ENCODE results near the gene SRSF10. TPM values are rescaled to one million over a fixed set of nuclear protein-coding genes. Genes with fewer than 3 reads are reported as not detected.
A peak's percentile ranks its signal among the peaks of the same experiment; 100 is the strongest.
"Not testable (repeated sequence)": the region's sequence is repeated elsewhere in the genome, so short reads cannot be mapped to it uniquely, and the experiment has no call there.

SRSF10 gene
- total RNA-seq, 1 experiment from 2014 or later, result 96.2 TPM

GRCh38 chr1:23989263-23989662, 9.1 kb upstream of the SRSF10 start:
- CTCF ChIA-PET, result no interaction called here
- TF ChIP-seq EZH2 (IDR thresholded peaks at IDR 0.05; ENCODE audit: low read depth) (no peak), CTCF (conservative IDR thresholded peaks at IDR 0.05) (no peak)
- Histone ChIP-seq H3K36me3 (ENCODE audit: low read depth) (no peaks in the 10 kb centered on the region), H3K27ac (no peak overlapping the region), H4K20me1 (ENCODE audit: insufficient read depth) (no peaks in the 10 kb centered on the region), H3K4me2 (no peak overlapping the region), H3K9me3 (ENCODE audit: insufficient read depth, low read depth) (no peaks in the 10 kb centered on the region), H3K27me3 (ENCODE audit: insufficient read depth, low read depth) (no peaks in the 10 kb centered on the region), H3K9me2 (ENCODE audit: insufficient read depth) (no peaks in the 10 kb centered on the region), H2AFZ (no peak overlapping the region), H3K79me2 (ENCODE audit: low read depth) (no peaks in the 10 kb centered on the region), H3F3A (ENCODE audit: insufficient read depth, low read depth) (no peaks in the 10 kb centered on the region), H3K4me1 (replicated peaks; ENCODE audit: insufficient read depth) (peaks cover 3% of the 10 kb centered on the region), H3K4me3 (no peak overlapping the region)
- POLR2A ChIA-PET (ENCODE audit: unreplicated experiment), result no interaction called here
- no peak for DNase-seq
- intact Hi-C loops (cut with micrococcal nuclease; ENCODE audit: unreplicated experiment), result no loop called here
- BruUV-seq (replicated peaks), result no TSS peak

DNA sequence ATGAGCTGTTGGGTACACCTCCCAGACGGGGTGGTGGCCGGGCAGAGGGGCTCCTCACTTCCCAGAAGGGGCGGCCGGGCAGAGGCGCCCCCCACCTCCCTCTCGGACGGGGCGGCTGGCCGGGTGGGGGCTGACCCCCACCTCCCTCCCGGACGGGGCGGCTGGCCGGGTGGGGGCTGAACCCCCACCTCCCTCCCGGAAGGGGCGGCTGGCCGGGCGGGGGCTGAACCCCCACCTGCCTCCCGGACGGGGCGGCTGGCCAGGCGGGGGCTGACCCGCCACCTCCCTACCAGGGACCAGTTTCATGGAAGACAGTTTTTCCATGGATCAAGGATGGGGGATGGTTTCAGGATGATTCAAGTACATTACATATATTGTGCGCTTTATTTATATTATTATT, 6.9 kb upstream of the SRSF10 start:
- CTCF ChIA-PET; BruUV-seq (replicated peaks); POLR2A ChIA-PET (ENCODE audit: unreplicated experiment): not testable (repeated sequence)

DNA sequence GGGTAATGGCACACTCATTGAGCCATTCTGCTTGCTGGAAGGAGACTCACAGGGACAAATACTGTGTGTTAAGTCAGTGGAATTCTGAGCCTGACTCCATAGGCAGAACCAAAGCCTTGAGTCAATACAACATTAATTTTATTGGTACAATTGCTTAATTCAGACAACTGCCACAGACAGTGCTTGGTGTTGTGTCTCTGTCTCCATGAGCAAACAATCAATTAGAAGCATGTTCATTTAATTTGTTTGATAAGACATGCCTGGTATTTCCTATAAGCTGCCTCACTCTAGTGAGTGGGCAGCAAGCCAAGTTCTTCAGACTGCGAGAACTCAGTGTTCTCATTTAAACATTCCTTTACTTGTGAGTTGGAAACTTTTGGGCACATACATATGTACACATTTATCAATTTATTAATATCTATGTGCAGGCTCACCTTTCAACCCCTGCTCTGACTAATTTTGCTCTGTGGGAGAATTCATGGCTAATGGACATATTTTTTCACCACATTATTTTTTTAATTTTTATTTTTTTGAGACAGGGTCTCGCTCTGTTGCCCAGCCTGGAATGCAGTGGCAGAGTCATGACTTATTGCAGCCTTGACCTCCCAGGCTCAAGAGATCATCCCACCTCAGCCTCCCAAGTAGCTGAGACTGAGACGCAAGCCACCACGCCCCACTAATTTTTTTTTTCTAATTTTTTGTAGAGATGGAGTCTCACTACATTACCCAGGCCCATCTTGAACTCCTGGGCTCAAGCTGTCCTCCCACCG, 4.5 kb upstream of the SRSF10 start:
- H3K4me1 ChIP-seq (replicated peaks; ENCODE audit: insufficient read depth), result peaks cover 22% of the 10 kb centered on the region
- peak in 1 of 2 experiments; percentile 66 for DNase-seq
- H3K4me3 ChIP-seq, result no peak overlapping the region
- TF ChIP-seq EZH2 (IDR thresholded peaks at IDR 0.05; ENCODE audit: low read depth) (no peak), CTCF (conservative IDR thresholded peaks at IDR 0.05) (no peak)
- no peak overlapping the region for H2AFZ ChIP-seq
- H3K4me2 ChIP-seq, result no peak overlapping the region
- no TSS peak for BruUV-seq (replicated peaks)
- no peak overlapping the region for H3K27ac ChIP-seq
- ChIA-PET POLR2A (ENCODE audit: unreplicated experiment) (no interaction called here), CTCF (no interaction called here)
- no peaks in the 10 kb centered on the region for H3K9me2 ChIP-seq (ENCODE audit: insufficient read depth)
- no peaks in the 10 kb centered on the region for H3K27me3 ChIP-seq (ENCODE audit: insufficient read depth, low read depth)
- H4K20me1 ChIP-seq (ENCODE audit: insufficient read depth), result no peaks in the 10 kb centered on the region
- peaks cover 5% of the 10 kb centered on the region for H3K79me2 ChIP-seq (ENCODE audit: low read depth)
- intact Hi-C loops (cut with micrococcal nuclease; ENCODE audit: unreplicated experiment), result no loop called here
- H3K9me3 ChIP-seq (ENCODE audit: insufficient read depth, low read depth), result no peaks in the 10 kb centered on the region
- H3K36me3 ChIP-seq (ENCODE audit: low read depth), result no peaks in the 10 kb centered on the region
- peaks cover 12% of the 10 kb centered on the region for H3F3A ChIP-seq (ENCODE audit: insufficient read depth, low read depth)

More for the DNA sequence above, 6.9 kb upstream of the SRSF10 start:
- H3K9me3 ChIP-seq (ENCODE audit: insufficient read depth, low read depth); H3K36me3 ChIP-seq (ENCODE audit: low read depth); H3K27ac ChIP-seq; H3K79me2 ChIP-seq (ENCODE audit: low read depth); intact Hi-C loops (cut with micrococcal nuclease; ENCODE audit: unreplicated experiment); H3K9me2 ChIP-seq (ENCODE audit: insufficient read depth); H3K4me1 ChIP-seq (replicated peaks; ENCODE audit: insufficient read depth); H3F3A ChIP-seq (ENCODE audit: insufficient read depth, low read depth); H3K4me3 ChIP-seq; DNase-seq; H3K27me3 ChIP-seq (ENCODE audit: insufficient read depth, low read depth); H2AFZ ChIP-seq; H3K4me2 ChIP-seq; H4K20me1 ChIP-seq (ENCODE audit: insufficient read depth): not testable (repeated sequence)
